Activated CD4-positive, alpha-beta T cell treated with anti-CD3 and anti-CD28 coated beads, Interleukin-2, amount 50 U/mL, for 1 hour (primary cell): ENCODE results near the gene CAMK2N1.

Experiments
- DNase-seq: peaks from one replicate; pipeline ENCODE4 v3.0.0-alpha.2; 2020

Gene CAMK2N1

DNA sequence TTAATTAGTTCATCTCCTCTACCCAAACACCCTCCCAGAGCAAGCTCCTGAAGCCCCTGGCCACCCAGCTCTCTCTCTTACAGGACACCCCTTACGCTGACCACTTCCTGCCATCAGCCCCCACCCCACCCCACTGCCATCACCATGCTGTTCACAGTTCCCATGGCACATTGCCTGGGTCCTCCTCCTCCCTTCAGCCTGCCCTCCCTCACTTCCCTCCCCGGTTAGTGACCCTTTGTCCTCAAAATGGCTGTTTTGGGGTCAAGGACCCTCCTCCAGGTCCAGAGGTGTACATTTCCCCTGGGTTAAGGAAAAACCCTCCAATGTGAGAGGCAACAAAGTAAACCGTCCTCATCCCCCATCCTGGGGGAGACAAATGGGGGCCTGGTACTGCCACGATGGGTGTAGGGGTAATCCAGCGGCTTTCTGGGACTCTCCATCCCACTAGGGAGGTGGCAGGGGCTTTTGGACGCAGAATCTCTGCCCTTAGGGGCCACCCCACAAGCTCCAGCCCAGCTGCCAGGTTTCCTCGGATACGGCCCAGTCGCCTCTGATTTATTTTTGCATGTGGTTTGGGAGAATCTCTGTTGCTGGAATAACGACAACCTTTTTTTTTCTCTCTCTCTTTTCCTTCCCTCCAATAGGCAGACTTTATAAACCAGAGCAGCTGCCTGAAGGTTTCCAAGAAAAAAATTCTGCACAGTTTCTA, 8.5 kb downstream of the CAMK2N1 start:
- DNase-seq = no peak

DNA sequence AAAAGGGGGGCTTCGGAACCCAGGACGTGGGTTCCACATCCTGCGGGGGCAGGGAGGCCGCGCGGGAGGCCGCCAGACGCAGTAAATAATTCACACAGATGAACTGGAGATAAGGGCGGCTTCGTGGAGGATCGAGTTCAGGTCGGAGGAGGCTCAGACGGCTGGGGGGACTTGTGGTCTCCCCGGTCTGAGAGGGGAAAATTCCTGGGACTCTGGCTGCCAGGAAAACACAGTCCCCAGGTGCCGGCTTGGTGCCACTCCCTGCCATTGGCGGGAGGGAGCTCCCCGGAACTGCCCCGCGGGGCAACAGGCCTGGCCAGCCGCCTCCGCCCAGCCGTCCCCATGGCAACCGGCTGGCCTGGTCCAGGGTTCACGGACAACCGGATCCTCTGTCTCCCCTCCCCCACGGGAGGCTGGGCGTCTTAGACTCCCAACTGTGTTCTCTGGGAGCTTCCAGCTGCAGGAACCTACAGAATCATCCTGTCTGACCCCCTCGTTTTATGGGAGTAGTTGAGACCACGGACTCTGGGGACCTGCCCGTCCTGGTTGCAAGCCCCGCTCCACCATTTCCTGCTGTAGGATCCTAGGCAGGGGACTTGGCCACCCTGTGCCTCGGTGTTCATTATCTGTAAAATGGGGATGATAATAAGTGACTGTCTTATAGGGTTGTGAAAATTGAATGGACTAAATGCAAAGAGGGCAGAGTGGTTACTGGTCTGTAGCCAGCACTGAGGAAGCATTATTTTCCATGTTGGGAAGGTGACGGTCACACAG, 9.6 kb downstream of the CAMK2N1 start:
- DNase-seq = no peak

DNA sequence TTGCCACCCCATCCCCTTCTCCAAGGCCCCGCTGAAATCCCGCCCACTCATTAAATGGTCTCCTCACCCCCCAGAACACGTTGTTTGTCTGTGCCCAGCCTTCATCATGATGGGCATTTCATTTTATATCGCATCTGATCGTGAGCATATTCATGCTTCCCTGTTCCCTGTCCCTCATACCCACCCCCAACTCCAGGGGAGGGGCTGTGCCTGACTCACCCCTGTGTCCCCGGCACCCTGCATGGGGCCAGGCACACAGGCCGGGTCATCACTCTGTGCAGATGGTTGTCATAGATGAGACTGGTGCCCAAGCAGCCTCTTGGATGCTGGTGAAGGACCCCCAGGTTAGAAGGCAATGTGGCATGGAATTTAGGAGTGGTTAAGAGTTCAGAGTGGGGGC, 11.0 kb downstream of the CAMK2N1 start:
- no peak for DNase-seq

DNA sequence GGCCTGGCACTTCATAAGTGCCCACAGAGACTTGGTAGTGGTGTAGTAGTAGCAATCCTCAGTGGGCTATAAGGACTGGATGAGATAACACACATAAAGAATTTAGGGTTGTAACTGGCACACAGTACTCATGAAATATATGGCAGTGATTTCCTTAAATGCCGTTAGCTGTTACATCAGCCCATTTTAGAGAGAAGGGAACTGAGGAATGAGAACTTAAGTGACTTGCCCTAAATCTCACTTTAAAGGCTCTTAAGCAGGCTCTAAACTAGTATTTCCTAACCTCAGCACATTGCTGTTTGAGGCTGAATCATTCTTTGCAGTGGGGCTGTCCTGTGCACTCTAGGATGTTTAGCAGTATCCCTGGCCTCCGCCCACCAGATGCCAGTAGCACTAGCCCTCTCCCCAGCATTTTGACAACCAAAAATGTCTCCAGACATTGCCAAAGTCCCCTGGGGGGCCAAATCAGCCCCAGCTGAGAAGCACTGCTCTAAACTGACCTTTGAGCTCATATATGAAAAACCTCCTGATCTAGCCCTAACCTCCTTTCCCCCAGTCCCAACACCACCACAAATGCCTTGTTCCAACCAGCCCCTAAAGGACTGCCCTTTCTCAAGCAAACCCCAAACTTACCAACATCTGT, 11.6 kb downstream of the CAMK2N1 start:
- DNase-seq = no peak

DNA sequence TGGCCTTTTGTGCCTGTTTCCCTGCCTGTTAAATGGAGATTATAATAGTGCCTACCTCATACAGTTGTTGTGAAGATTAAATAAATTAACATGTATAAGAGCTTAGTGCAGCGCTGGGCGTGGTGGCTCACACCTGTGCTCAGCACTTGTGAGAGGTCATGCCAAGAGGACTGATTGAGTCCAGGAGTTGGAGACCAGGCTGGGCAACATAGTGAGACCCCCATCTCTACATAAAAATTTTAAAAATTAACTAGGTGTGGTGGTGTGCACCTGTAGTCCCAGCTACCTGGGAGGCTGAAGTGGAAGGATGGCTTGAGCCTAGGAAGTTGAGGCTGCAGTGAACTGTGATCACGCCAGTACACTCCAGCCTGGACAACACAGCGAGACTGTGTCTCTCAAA, 12.1 kb downstream of the CAMK2N1 start:
- no peak for DNase-seq

DNA sequence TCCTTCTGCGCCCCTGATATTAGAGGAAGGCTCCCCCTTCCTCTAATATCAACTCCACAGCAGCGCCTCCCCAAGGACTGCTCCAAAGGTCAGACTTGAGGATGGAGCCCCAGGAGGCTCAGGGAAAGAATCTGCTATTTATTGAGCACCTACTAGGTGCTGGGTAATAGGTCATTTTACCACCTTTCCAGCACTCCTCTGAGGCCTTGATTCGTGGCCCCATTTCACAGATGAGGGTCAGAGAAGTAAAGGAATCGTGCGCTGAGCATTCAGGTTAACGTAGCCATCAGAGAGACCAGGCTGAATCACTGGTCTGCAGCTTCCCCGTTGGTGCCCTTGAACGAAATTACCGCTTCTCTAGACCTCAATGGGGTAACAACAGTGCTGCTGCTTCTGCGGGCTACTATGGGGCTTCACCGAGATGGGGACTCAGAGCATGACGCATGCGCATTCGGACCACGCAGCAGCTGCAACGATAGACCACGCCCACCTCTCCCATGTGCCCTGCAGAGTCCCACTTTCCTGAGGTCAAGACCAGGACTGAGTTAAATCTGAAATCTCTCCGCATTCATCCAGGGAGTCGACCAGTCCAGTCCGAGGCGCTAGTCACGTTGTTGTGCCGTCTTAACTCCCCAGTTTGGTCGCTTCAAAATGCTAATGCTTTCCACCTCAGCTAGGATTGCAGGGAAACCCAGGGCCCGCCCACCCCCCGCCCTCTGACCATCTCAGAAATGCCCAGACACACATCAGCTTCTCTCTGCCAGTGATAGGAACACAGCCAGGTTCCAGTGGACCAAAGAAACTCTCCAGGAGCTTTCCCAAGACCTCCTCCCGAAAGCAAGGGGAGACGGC, 12.9 kb downstream of the CAMK2N1 start:
- DNase-seq = no peak

DNA sequence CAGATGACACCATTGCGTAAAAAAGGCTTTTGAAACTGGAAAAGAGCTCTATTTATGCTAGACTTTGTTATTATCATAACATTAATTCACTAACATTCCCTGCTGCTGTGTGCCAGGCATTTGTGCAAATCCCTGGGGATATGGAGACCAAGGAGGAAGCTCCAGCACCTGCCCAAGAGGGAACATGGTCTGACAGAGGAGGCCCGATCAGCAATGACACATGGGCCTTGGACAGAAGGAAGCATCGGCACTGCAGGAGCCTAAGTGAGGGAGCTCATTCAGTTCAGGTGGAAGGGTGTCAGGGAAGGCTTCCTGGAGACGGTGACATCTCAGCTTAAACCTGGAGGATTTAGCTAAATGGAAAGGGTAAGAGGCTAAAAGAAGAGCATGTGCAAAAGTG, 13.9 kb downstream of the CAMK2N1 start:
- DNase-seq = no peak

DNA sequence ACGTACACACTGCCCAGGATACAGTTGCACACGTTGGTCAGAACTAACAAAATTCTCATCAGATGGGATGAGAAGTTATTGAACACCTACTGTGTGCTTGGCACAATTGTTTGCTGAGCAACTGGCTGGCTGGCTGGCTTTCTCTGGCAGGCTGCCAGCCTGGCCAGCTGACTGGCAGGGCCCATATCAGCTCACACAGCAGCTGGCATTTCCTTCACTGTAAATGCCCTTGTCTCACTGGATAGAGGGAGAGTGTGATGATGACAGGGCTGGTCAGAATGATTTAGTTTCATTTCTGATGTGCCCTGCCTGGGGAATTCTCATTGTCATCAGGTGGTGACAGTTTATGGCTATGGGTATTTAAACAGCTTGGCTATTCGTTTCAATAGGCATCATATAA, 15.8 kb downstream of the CAMK2N1 start:
- no peak for DNase-seq

DNA sequence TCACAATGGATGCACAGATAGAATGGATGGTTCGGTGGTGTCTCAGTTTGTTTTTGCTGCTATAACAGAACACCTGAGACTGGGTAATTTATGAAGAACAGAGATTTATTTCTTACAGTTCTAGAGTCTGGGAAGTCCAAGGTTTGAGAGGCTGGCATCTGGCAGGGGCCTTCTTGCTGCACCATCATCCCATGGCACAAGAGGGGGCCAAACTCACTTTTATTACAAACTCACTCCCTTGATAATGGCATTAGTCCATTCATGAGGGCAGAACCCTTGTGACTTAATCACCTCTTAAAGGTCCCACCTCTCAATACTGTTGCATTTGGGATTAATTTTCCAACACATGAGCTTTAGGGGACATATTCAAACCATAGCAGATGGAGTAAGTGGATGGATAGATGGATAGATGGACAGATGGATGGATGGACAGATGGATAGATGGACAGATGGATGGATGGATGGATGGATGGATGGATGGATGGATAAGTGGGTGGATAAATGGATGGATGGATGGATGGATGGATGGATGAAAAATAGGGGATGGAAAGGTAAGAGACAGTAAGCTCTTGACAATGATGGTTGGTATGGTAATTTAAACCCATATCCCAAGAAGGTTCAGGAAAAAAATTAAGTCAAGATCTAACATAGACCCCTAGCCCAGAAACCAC, 16.5 kb downstream of the CAMK2N1 start:
- DNase-seq = no peak

DNA sequence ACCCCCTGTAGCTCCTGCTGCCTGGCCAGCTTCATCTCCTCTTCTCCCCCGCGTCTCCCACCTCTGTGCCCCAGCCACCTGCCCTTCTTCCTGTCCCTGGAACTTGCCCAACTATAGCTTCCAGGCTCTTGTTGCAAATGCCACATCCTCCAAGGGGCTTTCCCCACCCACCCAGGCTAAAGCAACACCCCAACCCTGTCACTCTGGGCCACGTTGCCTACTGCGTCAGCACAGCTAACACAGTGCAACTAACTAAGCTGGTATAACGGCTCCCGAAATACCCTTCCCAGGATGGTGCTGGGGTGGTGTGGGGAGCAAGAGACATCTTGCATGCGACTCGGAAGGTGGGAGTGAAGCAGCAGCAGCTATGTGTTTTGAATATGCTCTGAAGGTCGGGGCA, 19.7 kb downstream of the CAMK2N1 start:
- DNase-seq = no peak

DNA sequence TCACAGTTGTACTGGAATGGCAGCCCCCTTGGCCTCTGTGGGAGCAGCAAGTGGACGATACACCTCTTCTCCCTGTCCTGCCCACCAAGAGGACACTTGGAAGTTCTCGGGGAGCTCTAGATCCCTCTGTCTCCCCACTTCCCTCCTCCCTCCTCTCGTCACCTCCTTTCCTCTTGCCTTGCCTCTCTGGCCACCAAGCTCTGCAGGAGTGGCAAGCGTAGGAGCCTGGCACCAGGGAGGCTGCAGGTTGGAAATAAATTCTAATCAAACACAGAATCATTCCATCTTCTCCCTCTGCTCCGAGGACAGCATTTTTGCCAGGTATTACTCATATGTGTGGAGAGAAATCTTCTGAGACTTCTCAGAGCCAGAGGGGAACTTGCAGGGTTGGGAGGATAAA, 20.8 kb downstream of the CAMK2N1 start:
- DNase-seq = no peak

DNA sequence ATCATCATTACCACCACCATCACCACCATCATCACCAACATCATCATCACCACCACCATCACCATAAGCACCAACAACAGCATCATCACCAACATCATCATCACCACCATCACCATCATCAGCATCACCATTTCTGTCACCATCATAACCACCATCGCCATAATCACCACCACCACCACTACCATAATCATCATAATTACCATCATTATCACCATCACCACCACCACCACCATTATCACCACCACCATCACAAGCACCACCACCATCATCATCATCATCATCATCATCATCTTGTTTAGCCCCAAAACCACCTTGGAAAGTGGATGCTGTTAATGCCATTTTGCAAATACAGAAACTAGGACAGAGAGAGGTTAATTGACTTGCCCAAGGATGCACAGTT, 22.5 kb downstream of the CAMK2N1 start:
- no peak for DNase-seq

DNA sequence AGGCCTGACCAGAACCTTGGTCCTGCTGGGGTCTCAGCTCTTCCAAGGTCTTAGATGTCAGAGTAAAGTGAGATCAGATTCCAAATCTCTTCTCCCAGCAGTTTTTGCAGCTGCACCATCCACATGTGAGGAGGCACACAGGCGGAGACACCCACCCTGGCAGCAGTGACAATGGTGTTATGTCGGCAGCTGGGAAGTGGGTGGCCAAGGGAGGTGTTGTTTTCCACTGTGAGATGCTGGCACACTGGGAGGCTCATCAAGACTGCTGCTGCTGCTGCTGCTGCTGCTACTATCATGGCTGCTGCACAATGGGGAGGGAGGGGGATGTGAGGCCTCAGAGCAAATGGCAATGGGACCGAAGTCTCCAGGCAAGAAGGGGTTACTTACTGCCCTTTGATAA, 23.6 kb downstream of the CAMK2N1 start:
- DNase-seq = no peak

DNA sequence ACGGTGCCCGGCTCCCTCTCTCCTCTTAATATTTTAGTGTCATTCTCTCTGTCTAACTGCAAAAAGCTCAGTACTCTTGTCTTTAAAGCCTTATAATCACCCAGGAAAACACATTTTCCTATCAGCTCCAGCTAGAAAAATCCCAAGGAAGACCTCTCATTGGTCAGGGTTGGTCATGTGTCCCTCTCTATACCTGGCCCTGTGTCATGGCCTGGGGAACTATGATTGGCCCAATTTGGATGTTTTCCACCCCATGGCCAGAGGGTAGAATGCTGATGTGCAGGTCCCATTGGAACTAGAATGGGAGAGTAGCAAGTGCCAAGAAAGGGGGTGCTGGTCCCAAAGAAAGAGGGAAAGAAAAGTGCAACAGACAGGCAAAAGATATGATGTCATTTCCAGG, 27.3 kb downstream of the CAMK2N1 start:
- no peak for DNase-seq

DNA sequence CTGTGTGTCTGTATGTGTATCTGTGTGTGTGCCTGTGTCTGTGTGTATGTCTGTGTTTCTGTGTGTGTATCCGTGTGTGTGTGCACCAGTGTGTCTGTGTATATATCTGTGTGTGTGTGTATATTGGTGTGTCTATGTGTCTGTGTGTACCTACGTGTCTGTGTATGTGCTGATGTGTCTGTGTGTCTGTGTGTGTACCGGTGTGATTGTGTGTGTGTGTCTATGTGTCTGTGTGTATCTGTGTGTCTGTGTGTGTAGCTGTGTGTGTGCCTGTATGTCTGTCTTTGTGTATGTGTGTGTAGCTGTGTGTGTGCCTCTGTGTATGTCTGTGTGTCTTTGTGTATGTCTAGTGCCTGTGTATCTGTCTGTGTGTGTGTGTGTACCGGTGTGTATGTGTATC, 32.0 kb downstream of the CAMK2N1 start:
- no peak for DNase-seq

DNA sequence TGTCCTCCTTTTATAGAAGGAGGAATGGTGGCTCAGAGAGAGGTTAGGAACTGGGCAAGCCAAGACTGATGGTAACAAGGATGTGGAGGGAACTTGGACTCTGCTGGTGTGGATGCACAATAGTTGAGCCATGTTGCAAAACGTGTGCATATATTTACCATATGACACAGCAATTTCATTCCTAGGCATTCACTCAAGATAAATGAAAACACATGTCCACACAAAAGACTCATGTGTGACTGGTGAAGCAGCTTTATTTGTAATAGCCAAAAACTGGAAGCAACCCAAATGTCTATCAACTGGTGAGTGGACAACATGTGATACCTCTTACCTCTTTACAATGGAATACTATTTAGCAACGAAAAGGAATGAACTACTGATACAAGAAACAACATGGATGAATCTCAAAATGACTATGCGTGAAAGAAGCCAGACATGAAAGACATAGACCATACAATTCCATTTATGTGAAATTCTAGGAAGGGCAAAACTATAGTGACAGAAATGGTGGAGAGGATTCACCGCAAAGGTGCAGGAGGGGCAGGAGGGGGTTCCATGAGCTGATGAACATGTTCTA, 36.2 kb downstream of the CAMK2N1 start:
- no peak for DNase-seq

DNA sequence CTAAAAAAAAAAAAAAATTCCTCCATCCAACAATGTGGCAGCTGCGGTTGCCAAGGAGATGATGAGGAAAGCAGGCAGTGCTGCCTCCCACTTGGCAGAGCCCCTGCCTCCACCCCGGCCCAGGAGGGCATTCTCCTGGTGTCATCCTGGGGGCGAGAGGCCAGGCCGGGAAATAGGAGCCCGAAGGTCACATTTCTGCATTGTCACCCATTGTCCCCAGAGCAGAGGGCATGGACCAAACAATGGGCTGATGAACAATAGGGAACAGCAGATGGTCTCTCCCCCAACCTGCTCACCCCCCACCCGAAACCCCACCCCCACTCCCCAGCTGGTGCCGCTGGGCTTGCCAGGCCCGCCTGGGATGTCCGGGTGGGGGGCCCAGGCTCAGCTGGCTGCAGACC, 37.3 kb downstream of the CAMK2N1 start:
- no peak for DNase-seq

DNA sequence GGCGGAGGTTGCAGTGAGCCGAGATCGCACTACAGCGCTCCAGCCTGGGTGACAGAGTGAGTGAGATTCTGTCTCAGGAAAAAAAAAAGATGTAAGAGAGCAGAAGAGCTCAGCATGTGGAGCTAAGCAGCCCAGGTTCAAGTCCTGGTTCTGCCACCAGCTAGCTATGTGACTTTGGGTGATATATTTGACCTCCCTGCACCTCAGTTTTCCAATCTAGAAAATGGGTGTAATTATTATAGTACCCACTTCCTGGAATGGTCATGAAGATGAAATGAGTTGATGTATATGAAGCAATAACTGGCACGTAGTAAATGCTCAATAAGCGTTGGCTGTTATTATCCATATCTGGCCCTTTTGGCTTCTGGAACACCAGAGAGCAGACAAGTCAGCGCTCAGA, 38.2 kb downstream of the CAMK2N1 start:
- DNase-seq = no peak

DNA sequence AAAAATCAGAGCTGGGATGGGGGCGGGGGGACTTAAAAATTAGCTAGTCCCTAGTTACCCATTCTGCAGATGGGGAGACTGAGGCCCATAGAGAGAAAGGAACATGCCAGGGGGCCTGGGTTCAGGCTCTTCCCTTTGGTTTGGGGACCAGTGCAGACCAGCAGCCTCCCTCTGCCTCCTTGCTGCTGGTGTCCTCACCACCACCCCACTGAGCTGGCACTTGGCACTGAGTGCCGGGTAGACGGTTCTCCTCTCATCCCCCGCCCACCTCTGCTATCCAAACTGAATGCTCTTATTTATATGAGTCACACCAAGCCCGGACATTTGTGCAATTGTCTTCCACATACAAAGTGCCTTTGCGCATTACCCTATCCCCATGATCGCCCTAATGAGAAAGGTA, 39.2 kb downstream of the CAMK2N1 start:
- no peak for DNase-seq

DNA sequence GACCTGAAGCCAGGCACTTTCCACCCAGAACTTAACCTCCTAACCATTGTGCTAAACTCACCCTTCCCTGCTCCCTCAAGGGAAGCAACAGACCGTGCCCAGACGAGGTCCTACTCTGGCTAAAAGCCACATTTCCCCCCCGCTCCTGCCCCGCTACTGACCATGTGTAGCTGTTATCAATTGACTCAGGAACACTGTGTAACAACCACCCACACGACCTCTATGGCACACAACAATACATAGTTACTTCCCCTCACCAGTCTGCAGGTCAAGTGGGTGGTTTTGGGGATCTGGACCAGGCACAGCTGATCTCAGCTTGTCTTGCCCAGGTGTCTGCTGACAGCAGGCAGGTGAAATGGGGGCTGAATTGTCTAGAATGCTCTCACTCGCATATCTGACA, 40.1 kb downstream of the CAMK2N1 start:
- DNase-seq = no peak

DNA sequence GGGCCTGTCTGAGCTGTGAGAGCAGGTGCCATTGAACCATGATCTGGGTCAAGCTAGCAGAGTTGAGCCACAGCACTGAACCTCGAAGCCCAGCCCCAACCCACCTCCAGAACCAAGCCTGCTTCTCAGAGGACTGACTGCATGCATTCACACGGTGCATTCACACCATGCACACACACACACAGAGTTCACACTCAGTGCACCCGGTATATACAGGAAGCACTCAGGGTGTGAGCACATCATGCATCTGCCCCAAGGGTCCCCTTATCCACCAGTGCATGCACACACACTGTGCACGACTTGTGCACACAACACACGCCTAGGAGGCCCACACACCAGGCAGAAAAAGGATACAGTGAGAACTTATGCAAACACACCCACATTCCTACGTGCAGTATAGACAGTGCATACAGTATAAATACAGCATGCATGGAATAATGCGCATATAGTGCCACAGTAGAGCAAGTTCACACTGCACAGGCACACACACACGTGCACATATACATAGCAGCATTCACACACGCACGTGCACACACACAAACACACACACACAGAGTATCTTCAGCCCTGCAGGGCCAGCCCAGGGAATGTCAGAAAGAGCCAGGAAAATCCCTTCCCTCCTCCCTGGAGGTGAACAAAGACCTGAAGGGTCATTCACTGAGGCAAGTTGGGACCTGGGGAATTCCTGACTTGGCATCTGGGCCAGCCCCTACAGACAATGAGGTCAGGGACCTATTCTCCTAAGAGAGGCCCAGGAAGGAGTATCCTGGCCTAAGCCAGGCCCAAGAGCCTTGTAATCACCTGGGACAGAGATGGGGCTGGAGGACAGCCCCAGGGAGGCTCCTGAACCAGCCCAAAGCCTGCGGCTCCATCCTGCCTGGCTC, 42.1 kb downstream of the CAMK2N1 start:
- no peak for DNase-seq
